K562 (cell line): Measurements from ENCODE around the gene DEFB124. TPM values are rescaled to one million over a fixed set of nuclear protein-coding genes. Genes with fewer than 3 reads are reported as not detected.

ENCODE experiments used
- ATAC-seq: fragments of 200-7000 bp; cut with Tn5 transposase; 3 replicates; pipeline ENCODE4 v1.9.1; 2020; ENCODE audit warnings: moderate library complexity
- BruUV-seq: library from RNA; stranded (reverse); fragments of 400-500 nt; replicated peaks from 2 replicates; lab custom pipeline; 2021; lab: Mats Ljungman, UMichigan
- CTCF ChIA-PET: fragments of 300-600 bp; formaldehyde crosslinking; extraction: SDS; loops from one replicate; lab custom pipeline; 2021; ENCODE audit warnings: low intra/inter-chr PET ratio; lab: Yijun Ruan, JAX
- POLR2A ChIA-PET: fragments of 300-600, 350-650 bp; sonication (Branson Sonifier 250); formaldehyde crosslinking; extraction: SDS; loops from one replicate; lab custom pipeline; 2021; ENCODE audit warnings: antibody characterized with exemption, inconsistent platforms; lab: Yijun Ruan, JAX
- DNase-seq, 4 experiments: peaks; one replicate each; pipeline versions ENCODE4 v3.0.0 to v3.0.0-alpha.2; 2011 to 2018; ENCODE audit warnings: low spot score in 3 of 4, mixed read lengths in 3 of 4; ENCODE audit errors: extremely low read depth in 1 of 4
- FAIRE-seq: peaks from 2 replicates; lab custom pipeline; 2011; peaks lifted over from hg19 to GRCh38; lab: Jason Lieb, UNC
- H2AFZ ChIP-seq: 2 replicates; pipeline ENCODE4 v1.6.0; 2011; ENCODE audit warnings: low read depth, low read length, control low read depth, inconsistent platforms
- H3K27ac ChIP-seq: fragments of 200-600 bp; 3 replicates; pipeline ENCODE4 v1.8.0; 2011; ENCODE audit warnings: low read depth, mild to moderate bottlenecking, control low read depth, inconsistent platforms, low read length, moderate library complexity, mixed read lengths; ENCODE audit errors: extremely low read depth
- H3K27me3 ChIP-seq, 2 experiments: fragments of 300-600 bp in 1 of 2; 2 replicates in 1 of 2; 3 replicates in 1 of 2; pipeline versions ENCODE4 v1.6.0 to v1.8.0; 2011; ENCODE audit warnings: inconsistent platforms in 2 of 2, low read length in 2 of 2, mild to moderate bottlenecking in 1 of 2, mixed read lengths in 1 of 2, moderate library complexity in 1 of 2; ENCODE audit not compliant: control insufficient read depth in 2 of 2, insufficient read depth in 2 of 2
- H3K36me3 ChIP-seq: fragments of 300-600 bp; 3 replicates; pipeline ENCODE4 v1.8.0; 2011; ENCODE audit warnings: mild to moderate bottlenecking, low read length, inconsistent platforms; ENCODE audit not compliant: control insufficient read depth, insufficient read depth
- H3K4me1 ChIP-seq, 2 experiments: fragments of 200-600 bp in 1 of 2; replicated peaks in 1 of 2; 2 replicates in 1 of 2; 3 replicates in 1 of 2; pipeline versions ENCODE4 v1.5.1 to v1.8.0; 2011; ENCODE audit warnings: inconsistent platforms in 2 of 2, low read length in 2 of 2, mild to moderate bottlenecking in 1 of 2, mixed read lengths in 1 of 2, moderate library complexity in 1 of 2; ENCODE audit not compliant: control insufficient read depth in 2 of 2, insufficient read depth in 2 of 2
- H3K4me2 ChIP-seq: 2 replicates; pipeline ENCODE4 v1.6.1; 2011; ENCODE audit warnings: low read length, control low read depth, inconsistent platforms, mixed read lengths; ENCODE audit not compliant: insufficient read depth
- H3K4me3 ChIP-seq: fragments of 200-600 bp; sonication (generic), shearing (Covaris generic); 2 replicates; pipeline ENCODE4 v1.5.1; 2016; ENCODE audit warnings: control low read depth, inconsistent platforms
- H3K79me2 ChIP-seq: fragments of 200-600 bp; 3 replicates; pipeline ENCODE4 v1.8.0; 2011; ENCODE audit warnings: low read length, inconsistent platforms; ENCODE audit not compliant: control insufficient read depth, insufficient read depth
- H3K9ac ChIP-seq, 2 experiments: 2 replicates each; pipeline versions ENCODE4 v1.6.0 to v1.6.1; 2011; ENCODE audit warnings: low read depth in 2 of 2, low read length in 2 of 2, control low read depth in 1 of 2, inconsistent platforms in 1 of 2, mild to moderate bottlenecking in 1 of 2, mixed read lengths in 1 of 2; ENCODE audit not compliant: insufficient read depth in 1 of 2
- H3K9me1 ChIP-seq: one replicate; pipeline ENCODE4 v1.6.0; 2011; ENCODE audit warnings: inconsistent platforms, mild to moderate bottlenecking, low read length, moderate library complexity; ENCODE audit not compliant: control insufficient read depth, insufficient read depth
- H3K9me3 ChIP-seq: replicated peaks from 2 replicates; pipeline ENCODE4 v1.5.1; 2011; ENCODE audit warnings: low read depth, low read length, inconsistent platforms; ENCODE audit not compliant: control insufficient read depth, insufficient read depth
- H4K20me1 ChIP-seq: replicated peaks from 2 replicates; pipeline ENCODE4 v1.6.1; 2011; ENCODE audit warnings: low read length, inconsistent platforms, mixed read lengths; ENCODE audit not compliant: control insufficient read depth, insufficient read depth
- CXXC5 ChIP-seq: fragments of 250-450 bp; sonication (Bioruptor Pico); IDR thresholded peaks from 2 replicates; pipeline ENCODE4 v1.8.0; 2022; ENCODE audit warnings: inconsistent platforms, mild to moderate bottlenecking, moderate library complexity
- HOMEZ ChIP-seq: fragments of 250-450 bp; sonication (Bioruptor Pico); IDR thresholded peaks from 2 replicates; pipeline ENCODE4 v1.4.0; 2020; ENCODE audit warnings: mild to moderate bottlenecking, moderate library complexity
- MAX ChIP-seq: sonication (generic); formaldehyde crosslinking; IDR thresholded peaks from 2 replicates; pipeline ENCODE4 v1.9.0; 2022; ENCODE audit warnings: mild to moderate bottlenecking, missing genetic modification reagents
- RERE ChIP-seq: sonication (generic); formaldehyde crosslinking; IDR thresholded peaks from 2 replicates; pipeline ENCODE4 v1.8.0; 2023; ENCODE audit warnings: missing genetic modification reagents, mild to moderate bottlenecking, borderline replicate concordance
- ZBTB34 ChIP-seq: fragments of 250-450 bp; sonication (Bioruptor Pico); IDR thresholded peaks from 2 replicates; pipeline ENCODE4 v1.8.0; 2021; ENCODE audit warnings: mild to moderate bottlenecking, moderate library complexity
- ZNF12 ChIP-seq: sonication (generic); formaldehyde crosslinking; IDR thresholded peaks from 2 replicates; pipeline ENCODE4 v1.4.0; 2020; ENCODE audit warnings: mild to moderate bottlenecking, missing genetic modification reagents
- WGBS: fragments of 100-300 bp; shearing (Covaris generic); methylation state at CpG from one replicate; pipeline ENCODE4 v1.1.6; 2016; ENCODE audit warnings: low coverage, mixed read lengths; ENCODE audit not compliant: insufficient coverage; ENCODE audit errors: missing lambda C conversion rate; 5-methylcytosine and 5-hydroxymethylcytosine counted together
- in situ Hi-C: fragments of 300-500 bp; cut with MboI; formaldehyde crosslinking; loops from 4 replicates; pipeline ENCODE4 v1.15.0; 2018; ENCODE audit warnings: inconsistent platforms, mixed read lengths
- intact Hi-C: fragments of 100-400 bp; cut with micrococcal nuclease; formaldehyde crosslinking; loops from 2 replicates; pipeline ENCODE4 v1.14.2; 2022
- polyA plus RNA-seq, 8 experiments: library from polyadenylated mRNA; depleted of rRNA in 4 of 8; stranded (reverse) in 5 of 8; unstranded in 3 of 8; fragments of >200 nt; fragmentation: Nextera tagmentation in 2 of 8; fragmentation: Illumina TruSeq in 1 of 8; extraction: Ambion mirVana in 2 of 8; extraction: Trizol in 1 of 8; gene quantifications; 2 replicates each; pipeline versions ENCODE4 v1.2.1 to v1.2.3, GENCODE V29; 2011 to 2014; ENCODE audit warnings: inconsistent platforms in 1 of 8, missing spikeins in 1 of 8
- total RNA-seq, 7 experiments: library from RNA; depleted of rRNA in 6 of 7; stranded (reverse); fragments of >200 nt in 6 of 7; fragmentation: Illumina TruSeq in 2 of 7; extraction: Trizol in 2 of 7; gene quantifications; 2 replicates each; pipeline versions ENCODE4 v1.2.1 to v1.2.3, GENCODE V29; 2011 to 2021; ENCODE audit warnings: low replicate concordance in 1 of 7

Gene DEFB124
- total and polyA plus RNA-seq, 9 of the 15 experiments (the other 6 are each of a cell fraction or from before 2014, with no cell fraction given): not detected

GRCh38 chr20:31516166-31516565 lies 41.2 kb upstream of the DEFB124 start:
- no peaks in the 10 kb centered on the region for H3K9me3 ChIP-seq
- POLR2A ChIA-PET: interaction anchor here (0.9 kb wide), 1 partner anchor 10 kb away, joined by 3 read pairs; no protein-coding TSS in a partner anchor
- TSS peak; percentile 44 for BruUV-seq
- peak overlapping the region; percentile 96 to 98; a peak in 1 of 4 replicates for H3K9ac ChIP-seq
- no peak for DNase-seq
- no peaks in the 10 kb centered on the region for H3K9me1 ChIP-seq
- CTCF ChIA-PET: interaction anchor here (1.2 kb wide), 1 partner anchor 96 kb away, joined by 3 read pairs; no protein-coding TSS in a partner anchor
- 94% methylated on average over 4 of the region's 4 CpGs for WGBS
- no peak for ATAC-seq
- peaks cover 45% of the 10 kb centered on the region for H3K36me3 ChIP-seq
- H3K4me2 ChIP-seq: peak overlapping the region; percentile 87
- H4K20me1 ChIP-seq: peaks cover 16% of the 10 kb centered on the region; the same call in 1 of the 2 replicates
- intact Hi-C loops (no loop called here), in situ Hi-C loops (no loop called here)
- H3K27ac ChIP-seq: no peak overlapping the region; the same call in 2 of the 3 replicates
- peaks cover 58% of the 10 kb centered on the region for H3K79me2 ChIP-seq
- peaks cover 20 to 22% of the 10 kb centered on the region in 2 experiments; a peak in 4 of 5 replicates for H3K4me1 ChIP-seq
- TF ChIP-seq HOMEZ: no peak
- TF ChIP-seq ZNF12 (CRISPR knock-in tag): no peak
- TF ChIP-seq MAX (CRISPR knock-in tag): no peak
- TF ChIP-seq ZBTB34: no peak
- no peak for TF ChIP-seq CXXC5 (CRISPR knock-in tag)
- no peak for TF ChIP-seq RERE (CRISPR knock-in tag)
- no peak overlapping the region for H3K4me3 ChIP-seq
- no peak for FAIRE-seq
- no peaks in the 10 kb centered on the region for H3K27me3 ChIP-seq
- no peak overlapping the region for H2AFZ ChIP-seq
